Pericardium fibroblast (primary cell): ENCODE results near the gene DHX9. TPM values are rescaled to one million over a fixed set of nuclear protein-coding genes. Genes with fewer than 3 reads are reported as not detected.

Experiments
- total RNA-seq: library from RNA; depleted of rRNA; stranded (reverse); fragments of >200 nt; gene quantifications from 2 replicates; pipeline ENCODE4 v1.2.3, GENCODE V29; 2015

The DHX9 gene
- 58.2 and 65.7 TPM in 2 replicates for total RNA-seq

GRCh38 chr1:182839209-182840066 is at the start of gene DHX9:
Gene DHX9 (plus strand): TSS chr1:182839347. CDS start chr1:182842567, 3,220 bp downstream.

Other genes with a start within 250 kb of the DHX9 start
- 0.09 and 0.23 TPM in 2 replicates for gene RGS16, start 235.0 kb upstream of the DHX9 start, total RNA-seq
- under 0.01 TPM in 1 of 2 replicates, not detected in the other for gene RGS8, start 154.8 kb upstream of the DHX9 start, total RNA-seq
- 1.4 TPM in 2 replicates for gene NPL, start 49.6 kb upstream of the DHX9 start, total RNA-seq
- gene SHCBP1L, start 113.8 kb downstream of the DHX9 start, total RNA-seq: not detected in 2 replicates
- gene LAMC1, start 184.1 kb downstream of the DHX9 start, total RNA-seq: 820 and 1,142 TPM in 2 replicates